Smooth muscle cell (in vitro differentiated cells): ENCODE measurements around the gene MYBBP1A. TPM values are rescaled to one million over a fixed set of nuclear protein-coding genes. Genes with fewer than 3 reads are reported as not detected.

Source experiments
- DNase-seq: peaks from one replicate; lab custom pipeline; 2025; ENCODE audit not compliant: unreplicated experiment; lab: John Stamatoyannopoulos, UW
- H2AFZ ChIP-seq: fragments of 200-600 bp; sonication (generic); 2 replicates; pipeline ENCODE4 v1.6.0; 2016; ENCODE audit warnings: antibody characterized with exemption, low read depth, mild to moderate bottlenecking
- H3F3A ChIP-seq: fragments of 200-600 bp; sonication (generic); 2 replicates; pipeline ENCODE4 v1.6.0; 2017; ENCODE audit warnings: antibody characterized with exemption, low read depth
- H3K27ac ChIP-seq: fragments of 200-600 bp; sonication (generic); 2 replicates; pipeline ENCODE4 v1.5.1; 2016; ENCODE audit warnings: low read depth, mild to moderate bottlenecking
- H3K27me3 ChIP-seq: fragments of 200-600 bp; sonication (generic); 2 replicates; pipeline ENCODE4 v1.6.1; 2016; ENCODE audit warnings: low read depth, mild to moderate bottlenecking
- H3K36me3 ChIP-seq: fragments of 200-600 bp; sonication (generic); 2 replicates; pipeline ENCODE4 v1.5.1; 2016; ENCODE audit warnings: low read depth
- H3K4me1 ChIP-seq: fragments of 200-600 bp; sonication (generic); 2 replicates; pipeline ENCODE4 v1.5.1; 2016; ENCODE audit warnings: low read depth
- H3K4me2 ChIP-seq: fragments of 200-600 bp; sonication (generic); 2 replicates; pipeline ENCODE4 v1.6.0; 2016; ENCODE audit warnings: mild to moderate bottlenecking
- H3K4me3 ChIP-seq: fragments of 200-600 bp; sonication (generic); 2 replicates; pipeline ENCODE4 v1.5.1; 2016; ENCODE audit warnings: mild to moderate bottlenecking
- H3K79me2 ChIP-seq: fragments of 200-600 bp; sonication (generic); 2 replicates; pipeline ENCODE4 v1.6.0; 2016; ENCODE audit warnings: low read depth, mild to moderate bottlenecking
- H3K9ac ChIP-seq: fragments of 200-600 bp; sonication (generic); 2 replicates; pipeline ENCODE4 v1.6.0; 2016; ENCODE audit warnings: low read depth
- H3K9me3 ChIP-seq: fragments of 200-600 bp; sonication (generic); replicated peaks from 2 replicates; pipeline ENCODE4 v1.5.1; 2016; ENCODE audit warnings: low read depth
- H4K20me1 ChIP-seq: fragments of 200-600 bp; sonication (generic); 2 replicates; pipeline ENCODE4 v1.6.0; 2016; ENCODE audit warnings: low read depth
- WGBS: methylation state at CpG from one replicate; pipeline ENCODE4 v1.1.7; 2016; ENCODE audit warnings: low lambda C conversion rate; 5-methylcytosine and 5-hydroxymethylcytosine counted together
- polyA plus RNA-seq: library from polyadenylated mRNA; unstranded; fragments of >200 nt; fragmentation: Nextera tagmentation; extraction: Ambion mirVana; gene quantifications from 2 replicates; pipeline ENCODE4 v1.2.1, GENCODE V29; 2016
- total RNA-seq: library from RNA; depleted of rRNA; stranded (reverse); fragments of >200 nt; gene quantifications from 2 replicates; pipeline ENCODE4 v1.2.3, GENCODE V29; 2014
- TF ChIP-seq, protein P1 (sequence below): fragments of 200-600 bp; sonication (generic); IDR thresholded peaks from 2 replicates; pipeline ENCODE4 v1.5.1; 2017; ENCODE audit warnings: borderline replicate concordance, mild to moderate bottlenecking, antibody characterized with exemption; ENCODE audit not compliant: insufficient read depth, poor library complexity, severe bottlenecking

The MYBBP1A gene
- total and polyA plus RNA-seq, 2 experiments from 2014 or later = 18.1 to 33.5 TPM

DNA sequence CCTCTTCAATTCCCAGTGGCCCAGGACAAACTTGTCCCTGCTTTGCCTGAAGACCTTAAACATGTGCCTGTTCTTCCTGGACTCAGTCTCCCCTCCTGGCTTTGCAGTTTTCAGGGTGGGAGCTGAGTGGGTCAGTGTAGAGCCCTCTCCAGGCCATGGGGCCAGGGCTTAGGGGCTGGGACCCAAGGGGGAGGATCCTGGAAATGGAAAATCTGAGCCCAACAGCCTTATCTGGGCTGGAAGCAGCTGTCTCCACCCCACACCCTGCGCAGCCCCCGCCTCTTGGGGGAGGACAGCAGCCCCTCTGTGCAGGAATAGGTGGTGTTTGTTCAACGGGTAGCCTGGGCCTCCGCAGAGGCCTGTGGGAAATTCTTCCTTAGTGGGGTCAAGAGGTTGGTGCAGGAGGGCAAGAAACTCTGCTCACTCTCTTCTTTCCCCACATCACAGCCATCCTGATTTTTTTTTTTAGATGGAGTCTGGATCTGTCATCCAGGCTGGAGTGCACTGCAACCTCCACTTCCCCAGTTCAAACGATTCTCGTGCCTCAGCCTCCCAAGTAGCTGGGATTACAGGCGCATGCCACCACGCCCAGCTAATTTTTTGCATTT, 22.3 kb upstream of the MYBBP1A start:
- no peaks in the 10 kb centered on the region for H3K27me3 ChIP-seq
- H3K36me3 ChIP-seq = no peaks in the 10 kb centered on the region
- 60% methylated on average over 7 of the region's 8 CpGs for WGBS
- peaks cover 6% of the 10 kb centered on the region for H3F3A ChIP-seq
- H3K9ac ChIP-seq = peak overlapping the region; percentile 38
- no peaks in the 10 kb centered on the region for H4K20me1 ChIP-seq
- peak overlapping the region; percentile 56 for H3K27ac ChIP-seq
- H3K4me3 ChIP-seq = no peak overlapping the region
- no peaks in the 10 kb centered on the region for H3K79me2 ChIP-seq
- peak overlapping the region; percentile 75 for H3K4me2 ChIP-seq
- H3K4me1 ChIP-seq = peaks cover 19% of the 10 kb centered on the region
- H3K9me3 ChIP-seq = no peaks in the 10 kb centered on the region
- H2AFZ ChIP-seq = peak overlapping the region; percentile 64
- no peak for DNase-seq
- TF ChIP-seq, protein P1, sequence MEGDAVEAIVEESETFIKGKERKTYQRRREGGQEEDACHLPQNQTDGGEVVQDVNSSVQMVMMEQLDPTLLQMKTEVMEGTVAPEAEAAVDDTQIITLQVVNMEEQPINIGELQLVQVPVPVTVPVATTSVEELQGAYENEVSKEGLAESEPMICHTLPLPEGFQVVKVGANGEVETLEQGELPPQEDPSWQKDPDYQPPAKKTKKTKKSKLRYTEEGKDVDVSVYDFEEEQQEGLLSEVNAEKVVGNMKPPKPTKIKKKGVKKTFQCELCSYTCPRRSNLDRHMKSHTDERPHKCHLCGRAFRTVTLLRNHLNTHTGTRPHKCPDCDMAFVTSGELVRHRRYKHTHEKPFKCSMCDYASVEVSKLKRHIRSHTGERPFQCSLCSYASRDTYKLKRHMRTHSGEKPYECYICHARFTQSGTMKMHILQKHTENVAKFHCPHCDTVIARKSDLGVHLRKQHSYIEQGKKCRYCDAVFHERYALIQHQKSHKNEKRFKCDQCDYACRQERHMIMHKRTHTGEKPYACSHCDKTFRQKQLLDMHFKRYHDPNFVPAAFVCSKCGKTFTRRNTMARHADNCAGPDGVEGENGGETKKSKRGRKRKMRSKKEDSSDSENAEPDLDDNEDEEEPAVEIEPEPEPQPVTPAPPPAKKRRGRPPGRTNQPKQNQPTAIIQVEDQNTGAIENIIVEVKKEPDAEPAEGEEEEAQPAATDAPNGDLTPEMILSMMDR = no peak

DNA sequence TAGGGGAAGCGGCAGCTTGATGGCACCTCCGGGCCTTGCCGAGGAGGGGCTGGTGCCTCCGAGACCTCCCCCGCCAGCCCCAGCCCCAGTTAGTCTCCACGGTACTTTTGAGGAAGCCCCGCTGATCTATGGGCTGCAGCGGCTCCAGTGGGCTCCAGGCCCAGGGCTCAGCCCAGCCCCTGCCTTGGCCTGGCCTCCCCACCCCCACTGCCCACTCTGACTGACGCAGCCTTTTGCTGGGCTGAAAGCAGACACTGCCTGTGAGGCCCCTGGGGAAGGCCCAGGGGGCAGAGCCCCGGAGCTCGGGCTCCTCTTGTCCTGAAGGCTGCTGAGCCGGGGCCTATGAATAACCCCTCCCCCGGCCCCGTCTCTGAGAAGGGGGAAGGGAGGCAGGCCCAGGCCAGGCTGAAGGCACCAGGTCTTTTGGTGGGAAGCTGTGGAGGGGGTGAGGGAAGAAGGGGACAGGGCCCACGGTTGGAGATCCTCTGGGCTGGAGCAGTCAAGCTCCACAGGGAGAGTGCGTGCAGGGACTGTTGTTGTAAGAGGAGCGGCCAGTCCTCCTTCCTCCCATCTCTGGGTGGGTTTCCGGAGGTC, 21.6 kb upstream of the MYBBP1A start:
- H3K36me3 ChIP-seq = no peaks in the 10 kb centered on the region
- peaks cover 19% of the 10 kb centered on the region for H3K4me1 ChIP-seq
- H3K27ac ChIP-seq = peak overlapping the region; percentile 56
- H3K4me3 ChIP-seq = no peak overlapping the region
- H3K9ac ChIP-seq = peak overlapping the region; percentile 38
- H3K27me3 ChIP-seq = no peaks in the 10 kb centered on the region
- H3K79me2 ChIP-seq = no peaks in the 10 kb centered on the region
- peaks cover 6% of the 10 kb centered on the region for H3F3A ChIP-seq
- no peaks in the 10 kb centered on the region for H4K20me1 ChIP-seq
- H3K9me3 ChIP-seq = no peaks in the 10 kb centered on the region
- H3K4me2 ChIP-seq = peak overlapping the region; percentile 75
- DNase-seq = peak; percentile 61
- 24% methylated on average over 17 of the region's 18 CpGs for WGBS
- TF ChIP-seq, protein P1 = no peak
- H2AFZ ChIP-seq = peak overlapping the region; percentile 64

DNA sequence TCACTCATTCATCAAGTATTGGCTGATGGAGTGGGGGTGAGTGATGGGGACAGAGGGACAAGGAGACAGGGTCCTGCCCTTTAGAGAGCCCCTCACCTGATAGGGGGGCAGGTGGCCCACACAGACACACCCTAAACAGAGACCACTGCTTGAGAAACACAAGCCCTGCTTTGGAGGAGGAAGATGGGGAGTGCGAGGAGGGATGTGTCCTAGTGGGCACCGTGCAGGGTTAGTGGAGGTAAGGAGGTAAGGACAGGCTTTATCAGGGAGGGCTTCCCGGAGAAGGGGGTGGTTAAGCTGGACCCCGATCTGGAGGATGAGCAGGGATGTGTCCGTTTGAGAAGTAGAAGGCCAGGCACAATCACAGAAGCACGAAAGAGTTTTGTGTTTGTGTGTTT, 21.0 kb upstream of the MYBBP1A start:
- Histone ChIP-seq H4K20me1 (no peaks in the 10 kb centered on the region), H3K4me3 (no peak overlapping the region), H3K27me3 (no peaks in the 10 kb centered on the region), H3K4me1 (peaks cover 19% of the 10 kb centered on the region), H2AFZ (peak overlapping the region; percentile 64), H3K9me3 (no peaks in the 10 kb centered on the region), H3K9ac (no peak overlapping the region), H3K4me2 (peak overlapping the region; percentile 75), H3K79me2 (no peaks in the 10 kb centered on the region), H3F3A (peaks cover 6% of the 10 kb centered on the region), H3K27ac (peak overlapping the region; percentile 56), H3K36me3 (no peaks in the 10 kb centered on the region)
- TF ChIP-seq, protein P1 = no peak
- WGBS = 44% methylated on average over 6 of the region's 6 CpGs
- no peak for DNase-seq

DNA sequence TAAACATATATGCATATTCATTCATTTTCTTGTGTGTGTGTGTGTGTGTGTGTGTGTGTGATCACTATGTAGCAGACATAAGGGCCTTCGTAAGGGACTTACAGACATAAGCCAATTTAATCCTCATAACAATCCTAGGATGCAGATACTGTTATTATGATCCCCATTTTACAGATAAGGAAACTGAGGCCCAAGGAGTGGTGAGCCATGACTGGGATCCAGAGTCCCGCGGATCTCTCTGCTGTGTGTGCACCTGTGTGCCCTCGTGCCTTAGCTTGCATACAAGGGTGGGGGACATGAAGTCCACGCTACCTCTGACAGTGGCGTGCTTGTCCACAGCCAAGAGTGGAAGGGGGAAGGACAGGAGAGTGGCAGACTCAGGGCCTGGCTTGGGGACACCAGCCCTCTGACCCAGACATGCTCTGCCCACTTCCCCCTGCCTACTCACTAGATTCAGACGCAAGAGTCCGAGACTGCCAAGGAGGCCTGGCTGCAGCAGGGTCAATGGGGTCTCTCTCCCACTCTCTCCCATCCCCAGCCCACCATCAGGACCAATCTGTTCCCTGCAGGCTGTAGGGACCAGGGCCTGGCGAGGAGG, 19.4 kb upstream of the MYBBP1A start:
- DNase-seq = no peak
- no peak overlapping the region for H2AFZ ChIP-seq
- H3K79me2 ChIP-seq = no peaks in the 10 kb centered on the region
- peaks cover 19% of the 10 kb centered on the region for H3K4me1 ChIP-seq
- no peaks in the 10 kb centered on the region for H3K9me3 ChIP-seq
- peaks cover 6% of the 10 kb centered on the region for H3F3A ChIP-seq
- H3K36me3 ChIP-seq = no peaks in the 10 kb centered on the region
- no peak overlapping the region for H3K4me3 ChIP-seq
- H3K27ac ChIP-seq = peak overlapping the region; percentile 54
- H3K9ac ChIP-seq = no peak overlapping the region
- no peaks in the 10 kb centered on the region for H4K20me1 ChIP-seq
- TF ChIP-seq, protein P1 = no peak
- H3K4me2 ChIP-seq = peak overlapping the region; percentile 34
- WGBS = 86% methylated on average over 9 of the region's 9 CpGs
- no peaks in the 10 kb centered on the region for H3K27me3 ChIP-seq
